ENCODE data around the gene HBEGF.

HBEGF gene

DNA sequence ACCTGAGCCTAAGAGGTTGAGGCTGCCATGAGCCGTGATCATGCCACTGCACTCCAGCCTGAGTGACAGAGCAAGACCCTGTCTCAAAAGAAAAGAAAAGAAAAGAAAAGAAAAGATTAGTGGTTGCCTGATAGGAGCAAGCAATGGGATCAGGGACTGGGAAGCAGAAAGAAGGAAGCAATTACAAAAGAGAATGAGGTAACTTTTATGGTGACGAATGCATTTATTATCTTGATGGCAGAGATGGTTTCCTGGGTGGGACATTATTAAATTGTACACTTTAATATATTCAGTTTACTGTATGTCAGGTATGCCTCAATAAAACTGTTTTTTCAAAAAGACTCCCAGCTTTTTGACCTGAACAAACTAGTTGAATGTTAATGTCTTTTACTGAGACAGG, 36.0 kb downstream of the HBEGF start:
- no peak for TF ChIP-seq CTCF (IDR thresholded peaks at IDR 0.05; ENCODE audit: control insufficient read depth, extremely low read depth, insufficient read depth)
- no peak overlapping the region for H3K4me3 ChIP-seq (ENCODE audit: low read depth, low read length)
- DNase-seq (ENCODE audit: low read depth), result no peak

DNA sequence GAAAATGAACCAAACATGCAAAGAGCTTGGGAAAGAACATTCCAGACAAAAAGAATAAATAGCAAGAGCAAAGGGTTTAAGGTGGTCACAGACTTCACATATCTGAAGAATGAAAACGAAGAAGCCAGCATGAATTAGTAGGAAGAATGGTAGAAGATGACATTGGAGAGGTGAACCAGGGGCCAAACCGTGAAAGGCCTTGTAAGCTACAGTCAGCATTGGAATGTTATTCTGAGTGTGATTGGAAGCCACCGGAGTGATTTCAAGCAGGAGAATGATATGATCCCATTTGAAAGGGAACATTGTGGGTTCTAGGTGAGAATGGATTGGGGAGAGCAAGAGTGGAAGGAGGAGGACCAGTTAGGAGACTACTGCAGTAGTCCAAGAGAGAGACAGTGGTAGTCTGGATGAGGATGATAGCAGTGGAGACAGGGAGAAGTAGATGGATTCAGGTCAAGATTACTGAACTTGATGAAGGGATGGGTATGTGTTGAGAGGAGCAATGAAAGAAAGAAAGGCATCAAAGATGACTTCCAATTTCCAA, 36.6 kb downstream of the HBEGF start:
- no peak overlapping the region for H3K4me3 ChIP-seq (ENCODE audit: low read depth, low read length)
- DNase-seq (ENCODE audit: low read depth), result no peak
- no peak for TF ChIP-seq CTCF (IDR thresholded peaks at IDR 0.05; ENCODE audit: control insufficient read depth, extremely low read depth, insufficient read depth)

DNA sequence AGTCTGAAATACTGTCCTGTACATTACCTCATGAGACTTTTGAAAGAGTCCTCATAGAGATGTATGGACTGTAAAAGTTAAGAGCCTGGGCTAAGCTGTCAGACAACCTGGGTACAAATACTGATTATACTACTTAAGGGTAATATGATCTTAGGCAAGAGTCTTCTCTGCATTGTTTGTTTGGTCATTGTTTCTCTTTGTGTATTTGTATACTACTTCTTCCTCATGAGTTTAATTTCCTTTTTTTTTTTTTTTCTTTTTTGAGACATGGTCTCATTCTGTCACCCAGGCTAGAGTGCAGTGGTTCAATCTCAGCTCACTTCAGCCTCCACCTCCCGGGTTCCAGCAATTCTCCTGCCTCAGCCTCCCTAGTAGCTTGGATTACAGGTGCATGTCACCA, 40.9 kb downstream of the HBEGF start:
- TF ChIP-seq CTCF (IDR thresholded peaks at IDR 0.05; ENCODE audit: control insufficient read depth, extremely low read depth, insufficient read depth), result no peak
- H3K4me3 ChIP-seq (ENCODE audit: low read depth, low read length), result no peak overlapping the region
- no peak for DNase-seq (ENCODE audit: low read depth)

DNA sequence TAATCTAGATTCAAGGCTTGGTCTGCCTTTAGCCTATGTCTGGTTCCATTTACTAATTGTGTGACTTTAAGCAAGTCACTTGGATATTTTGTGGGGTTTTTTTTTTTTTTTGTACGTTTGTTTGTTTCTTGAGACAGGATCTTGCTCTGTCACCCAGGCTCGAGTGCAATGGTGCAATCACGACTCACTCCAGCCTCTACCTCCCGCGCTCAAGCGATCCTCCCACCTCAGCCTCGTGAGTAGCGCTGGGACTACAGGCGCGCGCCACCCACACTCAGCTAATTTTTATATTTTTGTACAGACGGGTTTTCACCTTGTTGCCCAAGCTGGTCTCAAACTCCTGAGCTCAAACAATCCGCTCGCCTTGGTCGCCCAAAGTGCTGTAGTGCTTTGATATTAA, 42.4 kb downstream of the HBEGF start:
- TF ChIP-seq CTCF (IDR thresholded peaks at IDR 0.05; ENCODE audit: control insufficient read depth, extremely low read depth, insufficient read depth), result no peak
- H3K4me3 ChIP-seq (ENCODE audit: low read depth, low read length), result no peak overlapping the region
- DNase-seq (ENCODE audit: low read depth), result no peak

- no peak for TF ChIP-seq CTCF (IDR thresholded peaks at IDR 0.05; ENCODE audit: control insufficient read depth, extremely low read depth, insufficient read depth)
- DNase-seq (ENCODE audit: low read depth), result peak; percentile 82
- H3K4me3 ChIP-seq (ENCODE audit: low read depth, low read length), result peak within 1 kb of the TSS; percentile 81
Measured at GRCh38 chr5:140302786-140303639, 43.4 kb downstream of the HBEGF start, which contains the start of gene PFDN1. TSS of gene PFDN1 (minus strand) at chr5:140303101. CDS start at chr5:140303073, 28 bp downstream.

- DNase-seq (ENCODE audit: low read depth), result no peak
- H3K4me3 ChIP-seq (ENCODE audit: low read depth, low read length), result no peak overlapping the region
- no peak for TF ChIP-seq CTCF (IDR thresholded peaks at IDR 0.05; ENCODE audit: control insufficient read depth, extremely low read depth, insufficient read depth)
Measured at GRCh38 chr5:140301136-140301535, 45.3 kb downstream of the HBEGF start.

Data from LNCaP clone FGC (cell line).